GM12864 (cell line): ENCODE data around the gene RYR2.

Experiments used
- DNase-seq: peaks from one replicate; pipeline ENCODE4 v3.0.0-alpha.2; 2011; ENCODE audit warnings: low read depth
- H3K4me3 ChIP-seq: 2 replicates; pipeline ENCODE4 v1.5.1; 2011; ENCODE audit warnings: mild to moderate bottlenecking, low read depth, low read length, control low read depth
- TF ChIP-seq, protein P1 (sequence below): IDR thresholded peaks from 2 replicates; pipeline ENCODE4 v1.5.1; 2011; ENCODE audit warnings: low read depth, mild to moderate bottlenecking, moderate library complexity, low read length, control low read depth, inconsistent platforms; ENCODE audit errors: missing control alignments

RYR2 gene

DNA sequence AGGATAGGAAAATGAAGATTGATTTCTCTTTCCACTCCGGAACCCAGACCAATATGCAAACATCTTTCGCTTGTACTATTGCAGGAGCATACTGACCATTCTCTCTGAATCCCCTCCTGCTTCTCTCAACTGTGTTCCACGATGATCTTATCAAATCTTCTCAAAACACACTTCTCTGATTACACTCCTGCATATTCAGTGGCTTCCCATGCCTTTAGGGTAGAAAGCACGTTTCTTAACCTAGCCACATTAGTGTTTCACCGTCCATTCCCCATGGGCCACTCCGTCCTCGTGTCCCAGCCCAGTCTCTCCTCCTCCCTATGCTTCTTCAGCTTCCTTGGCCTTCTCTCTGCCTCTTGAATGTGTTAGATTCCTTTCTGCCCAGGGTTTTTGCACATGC lies 650.3 kb downstream of the RYR2 start:
- DNase-seq: no peak
- TF ChIP-seq, protein P1, sequence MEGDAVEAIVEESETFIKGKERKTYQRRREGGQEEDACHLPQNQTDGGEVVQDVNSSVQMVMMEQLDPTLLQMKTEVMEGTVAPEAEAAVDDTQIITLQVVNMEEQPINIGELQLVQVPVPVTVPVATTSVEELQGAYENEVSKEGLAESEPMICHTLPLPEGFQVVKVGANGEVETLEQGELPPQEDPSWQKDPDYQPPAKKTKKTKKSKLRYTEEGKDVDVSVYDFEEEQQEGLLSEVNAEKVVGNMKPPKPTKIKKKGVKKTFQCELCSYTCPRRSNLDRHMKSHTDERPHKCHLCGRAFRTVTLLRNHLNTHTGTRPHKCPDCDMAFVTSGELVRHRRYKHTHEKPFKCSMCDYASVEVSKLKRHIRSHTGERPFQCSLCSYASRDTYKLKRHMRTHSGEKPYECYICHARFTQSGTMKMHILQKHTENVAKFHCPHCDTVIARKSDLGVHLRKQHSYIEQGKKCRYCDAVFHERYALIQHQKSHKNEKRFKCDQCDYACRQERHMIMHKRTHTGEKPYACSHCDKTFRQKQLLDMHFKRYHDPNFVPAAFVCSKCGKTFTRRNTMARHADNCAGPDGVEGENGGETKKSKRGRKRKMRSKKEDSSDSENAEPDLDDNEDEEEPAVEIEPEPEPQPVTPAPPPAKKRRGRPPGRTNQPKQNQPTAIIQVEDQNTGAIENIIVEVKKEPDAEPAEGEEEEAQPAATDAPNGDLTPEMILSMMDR: no peak
- H3K4me3 ChIP-seq: no peak overlapping the region

DNA sequence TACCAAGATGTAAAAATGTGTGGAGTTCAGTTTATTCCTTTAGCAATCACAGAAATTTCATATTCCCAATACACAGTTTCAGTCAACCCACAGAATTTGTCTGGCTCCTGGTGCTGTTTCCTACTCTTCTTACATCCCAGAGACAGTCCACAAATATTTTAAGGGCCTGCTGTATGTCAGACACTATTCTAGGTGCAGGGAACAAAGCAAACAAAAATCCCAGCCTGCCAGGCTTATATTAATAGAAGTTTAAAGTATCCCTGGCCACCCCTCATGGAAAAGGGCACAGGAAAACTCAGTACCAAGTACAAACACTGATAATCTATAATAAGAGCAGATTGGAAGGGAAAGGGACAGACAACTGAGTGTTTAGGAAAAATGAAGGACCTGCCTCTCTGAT lies 653.9 kb downstream of the RYR2 start:
- no peak overlapping the region for H3K4me3 ChIP-seq
- TF ChIP-seq, protein P1: no peak
- DNase-seq: no peak

DNA sequence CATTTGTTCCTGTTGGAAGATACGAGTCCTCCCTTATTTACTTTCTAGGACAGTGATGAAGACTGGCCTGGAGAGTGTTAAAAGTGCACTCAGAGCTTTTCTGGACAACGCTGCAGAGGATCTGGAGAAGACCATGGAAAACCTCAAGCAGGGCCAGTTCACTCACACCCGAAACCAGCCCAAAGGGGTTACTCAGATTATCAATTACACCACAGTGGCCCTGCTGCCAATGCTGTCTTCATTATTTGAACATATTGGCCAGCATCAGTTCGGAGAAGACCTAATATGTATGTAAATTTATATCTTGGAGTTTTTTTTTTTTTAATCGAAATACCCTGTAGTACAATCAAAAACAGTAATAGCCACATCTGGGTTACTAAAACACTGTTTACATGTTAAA lies 658.2 kb downstream of the RYR2 start:
- H3K4me3 ChIP-seq: no peak overlapping the region
- TF ChIP-seq, protein P1: no peak
- DNase-seq: no peak

DNA sequence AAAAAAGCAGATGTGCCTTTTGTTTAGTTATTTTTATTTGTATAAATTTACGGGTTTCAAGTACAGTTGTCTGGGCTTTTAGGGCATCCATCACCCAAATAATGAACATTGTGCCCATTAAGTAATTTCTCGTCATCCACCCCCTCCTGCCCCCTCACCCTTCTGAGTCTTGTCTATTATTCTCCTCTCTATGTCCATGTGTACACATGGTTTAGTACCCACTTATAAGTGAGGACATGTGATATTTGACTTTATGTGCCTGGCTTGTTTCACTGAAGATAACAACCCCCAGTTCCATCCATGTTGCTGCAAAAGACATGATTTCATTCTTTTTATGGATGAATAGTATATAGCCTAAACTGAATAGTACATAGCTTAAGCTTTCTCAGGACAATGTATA lies 659.5 kb downstream of the RYR2 start:
- no peak for DNase-seq
- H3K4me3 ChIP-seq: no peak overlapping the region
- TF ChIP-seq, protein P1: no peak

DNA sequence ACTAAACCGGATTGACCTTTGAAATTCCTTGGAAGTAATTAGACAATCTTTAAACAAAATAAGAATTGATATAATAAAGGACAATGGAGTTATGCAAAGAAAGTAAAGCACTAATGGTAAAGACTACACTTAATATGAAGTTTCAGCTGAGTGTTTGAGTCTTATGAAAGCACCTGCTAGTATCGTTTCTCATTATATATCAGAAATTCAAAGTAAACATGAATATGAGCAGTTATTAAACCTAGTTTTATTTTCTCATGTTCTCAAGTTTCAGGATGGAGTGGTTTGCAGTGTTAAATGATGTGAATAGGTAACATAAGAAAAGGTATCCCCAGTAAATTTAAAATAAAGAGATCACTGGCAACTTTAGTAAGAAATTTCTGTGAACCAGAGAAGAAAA lies 660.2 kb downstream of the RYR2 start:
- no peak for DNase-seq
- TF ChIP-seq, protein P1: no peak
- H3K4me3 ChIP-seq: no peak overlapping the region

DNA sequence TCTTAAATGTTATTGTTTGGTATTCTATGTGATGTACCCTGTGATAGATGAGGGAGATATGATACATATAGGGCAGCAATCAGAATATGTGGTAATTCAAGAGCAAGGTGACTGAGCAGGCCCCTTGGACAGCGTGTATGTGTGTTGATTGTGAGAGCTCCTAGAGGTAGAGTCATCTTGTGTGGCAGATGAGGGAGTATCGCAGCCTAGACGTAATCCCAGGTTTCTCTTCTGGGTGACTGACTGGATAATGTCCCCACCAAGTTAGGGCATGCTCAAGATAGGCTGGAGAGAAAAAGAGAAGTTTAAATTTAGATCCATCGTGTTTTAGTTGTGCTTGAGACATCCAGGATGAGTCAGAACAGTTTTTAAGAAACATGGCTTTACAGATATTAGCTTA lies 663.5 kb downstream of the RYR2 start:
- TF ChIP-seq, protein P1: no peak
- DNase-seq: no peak

DNA sequence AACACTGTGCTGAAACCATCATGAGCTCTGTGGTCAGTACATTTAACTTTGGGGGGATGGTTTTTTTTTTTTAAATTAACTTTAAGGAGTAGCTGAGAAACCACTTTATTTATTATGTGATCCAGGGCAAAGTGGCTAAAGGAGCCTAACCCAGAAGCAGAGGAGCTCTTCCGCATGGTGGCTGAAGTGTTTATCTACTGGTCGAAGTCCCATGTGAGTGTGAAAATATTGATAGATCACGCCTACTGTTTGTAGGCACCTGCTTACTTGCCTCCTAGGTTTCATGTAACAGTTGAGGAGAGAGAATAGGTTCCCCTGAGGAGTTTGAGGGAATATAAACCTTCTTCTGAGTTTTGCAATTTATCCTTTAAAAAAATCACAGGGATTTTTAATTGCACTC lies 667.4 kb downstream of the RYR2 start:
- TF ChIP-seq, protein P1: no peak
- no peak overlapping the region for H3K4me3 ChIP-seq
- no peak for DNase-seq

More for the DNA sequence above, 663.5 kb downstream of the RYR2 start:
- H3K4me3 ChIP-seq: no peak overlapping the region
